GM12878 (cell line): Measurements from ENCODE around the gene GALNT11.

ENCODE experiments used
- JUND ChIP-seq: IDR thresholded peaks from 2 replicates; pipeline ENCODE4 v1.6.1; 2012; ENCODE audit warnings: low read depth, mild to moderate bottlenecking, low read length, improper control_type of control experiment, moderate library complexity
- MEF2A ChIP-seq: IDR thresholded peaks from 2 replicates; pipeline ENCODE4 v1.6.1; 2011; ENCODE audit warnings: low read depth, mild to moderate bottlenecking, low read length, moderate library complexity; ENCODE audit not compliant: insufficient read depth
- SUPT20H ChIP-seq: IDR thresholded peaks from 2 replicates; pipeline ENCODE4 v1.6.1; 2011; ENCODE audit warnings: low read depth, mild to moderate bottlenecking, low read length, moderate library complexity, borderline replicate concordance; ENCODE audit not compliant: control insufficient read depth
- TF ChIP-seq, protein P1 (sequence below): IDR thresholded peaks from 2 replicates; pipeline ENCODE4 v1.6.1; 2011; ENCODE audit warnings: borderline replicate concordance, low read depth, mild to moderate bottlenecking, moderate library complexity, mixed read lengths, low read length; ENCODE audit not compliant: insufficient read depth; ENCODE audit errors: extremely low read length

DNA sequence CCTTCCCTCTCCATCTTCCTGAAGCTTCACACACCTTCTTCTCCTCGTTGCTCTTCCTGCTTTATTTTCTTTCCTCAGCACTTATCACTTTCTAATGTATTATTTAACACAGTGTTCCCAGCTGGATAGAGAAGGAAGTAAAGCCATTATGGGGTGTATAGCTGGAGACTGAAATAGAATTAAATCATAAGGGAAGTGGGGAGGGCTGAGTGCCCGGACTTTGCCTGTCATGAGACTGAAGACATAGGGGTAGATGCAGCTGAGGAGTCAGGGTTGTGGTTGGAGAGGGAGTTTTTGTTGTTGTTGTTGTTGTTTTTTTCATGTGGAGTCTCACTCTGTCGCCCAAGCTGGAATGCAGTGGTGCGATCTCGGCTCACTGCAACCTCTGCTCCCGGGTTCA lies 65.3 kb downstream of the GALNT11 start:
- TF ChIP-seq MEF2A, result no peak
- no peak for TF ChIP-seq SUPT20H
- TF ChIP-seq JUND, result no peak
- TF ChIP-seq, protein P1, sequence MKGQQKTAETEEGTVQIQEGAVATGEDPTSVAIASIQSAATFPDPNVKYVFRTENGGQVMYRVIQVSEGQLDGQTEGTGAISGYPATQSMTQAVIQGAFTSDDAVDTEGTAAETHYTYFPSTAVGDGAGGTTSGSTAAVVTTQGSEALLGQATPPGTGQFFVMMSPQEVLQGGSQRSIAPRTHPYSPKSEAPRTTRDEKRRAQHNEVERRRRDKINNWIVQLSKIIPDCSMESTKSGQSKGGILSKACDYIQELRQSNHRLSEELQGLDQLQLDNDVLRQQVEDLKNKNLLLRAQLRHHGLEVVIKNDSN, result no peak
